Ishikawa (cell line): ENCODE data around the gene GSDMA.

Experiments
- CEBPB ChIP-seq: IDR thresholded peaks from 2 replicates; pipeline ENCODE4 v1.6.1; 2012
- CREB1 ChIP-seq: IDR thresholded peaks from 2 replicates; pipeline ENCODE4 v1.6.1; 2012; ENCODE audit warnings: low read depth
- EGR1 ChIP-seq: IDR thresholded peaks from 2 replicates; pipeline ENCODE4 v1.6.1; 2012
- EP300 ChIP-seq: IDR thresholded peaks from 2 replicates; pipeline ENCODE4 v1.6.1; 2012; ENCODE audit warnings: borderline replicate concordance
- FOXM1 ChIP-seq: IDR thresholded peaks from 2 replicates; pipeline ENCODE4 v1.6.1; 2012; ENCODE audit warnings: low read depth, borderline replicate concordance
- NFIC ChIP-seq: IDR thresholded peaks from 2 replicates; pipeline ENCODE4 v1.6.1; 2012
- RAD21 ChIP-seq: IDR thresholded peaks from 2 replicates; pipeline ENCODE4 v1.6.1; 2012; ENCODE audit warnings: low read depth
- TAF1 ChIP-seq: IDR thresholded peaks from 2 replicates; pipeline ENCODE4 v1.6.1; 2012; ENCODE audit warnings: low read depth, mild to moderate bottlenecking
- TCF12 ChIP-seq: IDR thresholded peaks from 2 replicates; pipeline ENCODE4 v1.6.1; 2012; ENCODE audit warnings: low read depth
- TEAD4 ChIP-seq: IDR thresholded peaks from 2 replicates; pipeline ENCODE4 v1.6.1; 2012
- YY1 ChIP-seq: IDR thresholded peaks from 2 replicates; pipeline ENCODE4 v1.6.1; 2012; ENCODE audit warnings: low read depth
- ZBTB7A ChIP-seq: IDR thresholded peaks from 2 replicates; pipeline ENCODE4 v1.6.1; 2012; ENCODE audit warnings: low read depth
- TF ChIP-seq, protein P1 (sequence below): IDR thresholded peaks from 2 replicates; pipeline ENCODE4 v1.6.1; 2012
- TF ChIP-seq, protein P2 (sequence below): IDR thresholded peaks from 2 replicates; pipeline ENCODE4 v1.6.1; 2012; ENCODE audit warnings: low read depth, mild to moderate bottlenecking
- TF ChIP-seq, protein P3 (sequence below): IDR thresholded peaks from 2 replicates; pipeline ENCODE4 v1.6.1; 2012

GSDMA gene

DNA sequence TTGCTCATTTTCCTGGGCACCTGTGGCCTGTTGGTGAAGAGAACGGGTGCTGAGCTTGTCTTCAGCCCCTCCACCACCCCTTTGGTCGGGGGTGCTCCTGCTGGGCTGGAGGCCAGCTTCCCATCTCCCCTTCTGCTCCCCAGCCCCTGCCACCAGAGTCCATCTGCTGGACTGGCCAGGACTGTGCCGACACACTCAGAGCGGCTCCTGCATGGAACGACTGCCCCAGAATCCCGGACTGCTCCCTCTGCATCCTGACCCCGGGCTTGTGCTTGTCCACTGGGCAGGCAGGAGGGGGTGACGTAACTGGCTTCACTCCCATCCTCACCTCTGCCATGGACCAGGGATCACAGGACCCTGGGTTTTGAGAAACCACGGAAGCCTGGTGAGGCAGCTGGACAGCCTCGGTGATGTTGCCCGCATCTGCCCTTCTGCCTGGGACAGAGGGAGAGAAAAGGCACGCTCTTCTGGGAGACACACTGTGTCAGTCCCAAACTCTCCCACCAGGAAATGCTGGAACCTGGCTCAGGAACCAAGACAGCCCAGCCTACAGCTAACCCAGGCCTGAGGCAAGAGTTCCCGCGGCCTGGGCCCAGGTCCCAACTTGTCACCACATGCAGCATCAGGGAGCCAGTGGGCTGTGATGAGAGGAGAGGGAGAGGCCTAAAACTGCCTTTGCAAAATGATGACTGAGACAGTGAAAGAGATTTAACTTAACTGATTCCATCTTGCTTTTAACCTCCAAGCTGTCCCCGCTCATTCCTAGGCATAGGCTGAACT is 16.1 kb upstream of the GSDMA start:
- TF ChIP-seq EGR1 (no peak), RAD21 (no peak), TAF1 (no peak), TCF12 (no peak), FOXM1 (no peak), CEBPB (no peak), CREB1 (no peak)
- TF ChIP-seq, protein P1, sequence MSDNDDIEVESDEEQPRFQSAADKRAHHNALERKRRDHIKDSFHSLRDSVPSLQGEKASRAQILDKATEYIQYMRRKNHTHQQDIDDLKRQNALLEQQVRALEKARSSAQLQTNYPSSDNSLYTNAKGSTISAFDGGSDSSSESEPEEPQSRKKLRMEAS, result no peak

DNA sequence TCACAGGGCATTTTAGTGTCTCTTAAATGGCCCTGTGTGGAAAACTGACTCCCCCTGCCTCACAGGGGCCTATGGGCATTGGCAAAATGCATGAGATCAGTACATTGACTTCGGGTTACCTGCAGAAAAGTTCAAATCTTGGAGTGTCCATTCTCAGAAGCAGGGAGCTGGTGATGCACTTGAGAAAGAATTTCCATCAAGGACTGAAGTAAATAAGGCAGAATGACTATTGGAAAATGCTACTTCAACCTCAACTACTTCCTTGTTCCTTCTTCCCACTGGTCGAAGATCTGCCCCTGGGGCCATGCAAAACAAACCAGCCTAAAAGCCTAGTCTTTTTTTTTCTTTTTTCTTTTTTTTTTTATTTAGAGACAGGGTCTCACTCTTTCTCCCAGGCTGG is 13.8 kb upstream of the GSDMA start:
- TF ChIP-seq CREB1, result no peak
- TF ChIP-seq ZBTB7A, result no peak
- TF ChIP-seq YY1, result no peak
- no peak for TF ChIP-seq TCF12
- TF ChIP-seq, protein P2, sequence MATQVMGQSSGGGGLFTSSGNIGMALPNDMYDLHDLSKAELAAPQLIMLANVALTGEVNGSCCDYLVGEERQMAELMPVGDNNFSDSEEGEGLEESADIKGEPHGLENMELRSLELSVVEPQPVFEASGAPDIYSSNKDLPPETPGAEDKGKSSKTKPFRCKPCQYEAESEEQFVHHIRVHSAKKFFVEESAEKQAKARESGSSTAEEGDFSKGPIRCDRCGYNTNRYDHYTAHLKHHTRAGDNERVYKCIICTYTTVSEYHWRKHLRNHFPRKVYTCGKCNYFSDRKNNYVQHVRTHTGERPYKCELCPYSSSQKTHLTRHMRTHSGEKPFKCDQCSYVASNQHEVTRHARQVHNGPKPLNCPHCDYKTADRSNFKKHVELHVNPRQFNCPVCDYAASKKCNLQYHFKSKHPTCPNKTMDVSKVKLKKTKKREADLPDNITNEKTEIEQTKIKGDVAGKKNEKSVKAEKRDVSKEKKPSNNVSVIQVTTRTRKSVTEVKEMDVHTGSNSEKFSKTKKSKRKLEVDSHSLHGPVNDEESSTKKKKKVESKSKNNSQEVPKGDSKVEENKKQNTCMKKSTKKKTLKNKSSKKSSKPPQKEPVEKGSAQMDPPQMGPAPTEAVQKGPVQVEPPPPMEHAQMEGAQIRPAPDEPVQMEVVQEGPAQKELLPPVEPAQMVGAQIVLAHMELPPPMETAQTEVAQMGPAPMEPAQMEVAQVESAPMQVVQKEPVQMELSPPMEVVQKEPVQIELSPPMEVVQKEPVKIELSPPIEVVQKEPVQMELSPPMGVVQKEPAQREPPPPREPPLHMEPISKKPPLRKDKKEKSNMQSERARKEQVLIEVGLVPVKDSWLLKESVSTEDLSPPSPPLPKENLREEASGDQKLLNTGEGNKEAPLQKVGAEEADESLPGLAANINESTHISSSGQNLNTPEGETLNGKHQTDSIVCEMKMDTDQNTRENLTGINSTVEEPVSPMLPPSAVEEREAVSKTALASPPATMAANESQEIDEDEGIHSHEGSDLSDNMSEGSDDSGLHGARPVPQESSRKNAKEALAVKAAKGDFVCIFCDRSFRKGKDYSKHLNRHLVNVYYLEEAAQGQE, result no peak
- TF ChIP-seq FOXM1, result no peak
- TF ChIP-seq, protein P1, result no peak
- TF ChIP-seq RAD21, result no peak
- no peak for TF ChIP-seq EP300
- TF ChIP-seq, protein P3, sequence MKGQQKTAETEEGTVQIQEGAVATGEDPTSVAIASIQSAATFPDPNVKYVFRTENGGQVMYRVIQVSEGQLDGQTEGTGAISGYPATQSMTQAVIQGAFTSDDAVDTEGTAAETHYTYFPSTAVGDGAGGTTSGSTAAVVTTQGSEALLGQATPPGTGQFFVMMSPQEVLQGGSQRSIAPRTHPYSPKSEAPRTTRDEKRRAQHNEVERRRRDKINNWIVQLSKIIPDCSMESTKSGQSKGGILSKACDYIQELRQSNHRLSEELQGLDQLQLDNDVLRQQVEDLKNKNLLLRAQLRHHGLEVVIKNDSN, result no peak
- TF ChIP-seq CEBPB, result no peak
- no peak for TF ChIP-seq TAF1
- TF ChIP-seq EGR1, result no peak

DNA sequence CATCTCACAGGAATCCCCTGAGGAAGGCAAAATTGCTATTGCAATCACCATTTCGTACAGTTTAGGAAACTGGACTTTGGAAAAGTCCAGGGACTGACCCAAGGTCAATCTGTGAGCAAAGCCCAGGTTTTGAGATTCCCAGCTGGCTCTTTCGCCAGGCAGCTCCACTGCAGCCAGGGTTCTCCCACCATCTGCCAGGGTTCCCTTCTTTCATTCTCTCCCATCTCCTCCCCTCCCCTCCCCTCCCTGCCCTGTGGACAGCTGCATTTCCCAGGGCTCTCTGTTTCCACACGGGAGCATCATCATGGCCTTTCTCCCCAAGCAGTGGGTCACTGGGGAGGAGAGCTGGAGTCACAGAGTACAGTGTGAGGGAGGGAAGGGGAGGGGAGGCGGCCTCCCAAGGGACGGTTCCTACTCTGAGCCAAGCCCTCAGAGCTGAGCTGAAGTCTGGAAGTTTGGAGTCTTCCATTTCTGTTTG is 11.9 kb upstream of the GSDMA start:
- no peak for TF ChIP-seq TEAD4
- no peak for TF ChIP-seq NFIC
- TF ChIP-seq, protein P2, result no peak
- TF ChIP-seq YY1, result no peak
- no peak for TF ChIP-seq TCF12
- TF ChIP-seq EGR1, result no peak
- no peak for TF ChIP-seq RAD21
- no peak for TF ChIP-seq TAF1

DNA sequence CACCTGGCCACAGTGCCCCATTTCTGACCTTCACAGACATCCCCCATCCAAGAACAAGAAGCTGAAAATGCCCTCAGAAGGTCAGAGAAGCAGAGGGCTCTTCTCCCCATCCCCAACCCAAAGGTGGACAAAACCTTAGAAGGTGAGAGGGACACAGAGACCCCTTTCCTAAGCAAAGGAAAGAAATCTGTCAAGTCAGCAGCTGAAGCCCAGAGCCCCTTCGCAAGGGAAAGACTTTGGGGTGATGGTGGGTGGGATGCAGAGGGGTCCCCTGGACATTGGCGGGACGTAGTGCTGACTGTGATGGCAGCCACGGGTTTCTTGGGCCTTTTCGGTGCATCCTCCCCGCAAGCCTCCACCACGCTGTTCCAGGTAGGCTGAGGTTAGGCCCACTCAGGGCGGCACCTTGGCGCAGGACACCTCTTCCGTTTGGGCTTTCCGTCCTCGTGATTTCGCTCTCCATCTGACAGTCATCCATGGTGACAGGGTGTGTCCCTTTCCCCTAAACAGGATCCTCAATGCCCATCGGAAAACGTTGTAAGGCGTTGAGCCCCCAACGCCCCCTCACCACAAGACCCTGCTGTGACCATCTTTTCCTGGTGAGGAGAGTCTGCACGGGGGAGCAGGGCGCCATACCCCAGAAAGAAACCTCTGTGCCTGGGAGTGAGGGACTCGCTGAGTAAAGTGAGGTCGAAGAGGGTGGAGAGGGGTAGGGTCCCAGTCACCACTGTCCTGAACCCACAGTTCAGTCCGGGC is 10.7 kb upstream of the GSDMA start:
- no peak for TF ChIP-seq NFIC
- no peak for TF ChIP-seq ZBTB7A
- TF ChIP-seq TEAD4, result no peak
- TF ChIP-seq, protein P3, result no peak
- no peak for TF ChIP-seq EGR1

DNA sequence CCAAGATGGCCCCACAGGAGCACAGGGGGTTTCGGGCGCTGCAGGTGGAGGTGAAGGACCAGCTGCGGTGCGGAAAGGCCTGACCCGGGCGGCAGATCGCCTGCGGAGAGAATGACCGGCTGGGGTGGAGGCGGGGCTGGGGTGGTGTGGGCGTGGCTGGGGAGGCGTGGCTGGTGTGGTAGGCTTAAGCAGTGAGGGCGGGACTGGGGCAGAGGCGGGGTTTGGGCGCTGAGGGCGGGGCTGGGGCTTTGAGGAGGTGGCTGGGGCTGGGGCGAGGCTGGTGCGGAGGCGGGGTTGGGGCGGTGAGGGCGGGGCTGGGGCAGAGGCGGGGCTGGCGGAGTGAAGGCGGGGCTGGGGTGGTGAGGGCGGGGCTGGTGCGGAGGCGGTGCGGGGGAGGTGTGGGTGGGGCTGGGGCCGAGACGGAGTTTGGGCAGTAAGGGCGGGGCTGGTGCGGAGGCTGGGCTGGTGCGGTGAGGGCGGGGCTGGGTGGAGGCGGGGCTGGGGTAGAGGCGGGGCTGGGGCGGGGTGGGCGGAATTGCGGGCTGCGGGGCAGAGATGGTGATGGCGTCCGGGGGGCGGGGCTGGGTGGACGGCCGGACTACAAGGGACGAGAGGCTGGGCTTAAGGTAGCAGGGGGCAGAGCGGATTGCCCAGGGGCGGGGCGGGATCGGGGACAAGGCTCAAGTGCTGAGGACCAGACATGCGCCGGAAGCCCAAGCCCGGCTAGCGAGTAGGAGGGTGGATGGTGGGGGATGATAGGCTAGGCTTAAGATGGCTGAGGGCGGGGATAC is 9.9 kb upstream of the GSDMA start:
- TF ChIP-seq YY1 (0 out of 2 replicates have a peak, but pooled peaks have one; percentile 22), TAF1 (peak; percentile 42; the same call in 1 of the 2 replicates), TEAD4 (no peak), EGR1 (peak; percentile 87), CEBPB (no peak)
- TF ChIP-seq, protein P2, result no peak
- TF ChIP-seq, protein P3, result no peak
